ENCODE data around the gene FAM200B. TPM values are rescaled to one million over a fixed set of nuclear protein-coding genes. Genes with fewer than 3 reads are reported as not detected.

FAM200B gene
- total and polyA plus RNA-seq, 4 donors = 11.8 to 45.7 (median 16.9) TPM

- Histone ChIP-seq H3K4me1 (ENCODE audit: control insufficient read depth in 4 of 4, insufficient read depth in 4 of 4, low read length in 3 of 4) (no peaks in the 10 kb centered on the region), H3K9ac (ENCODE audit: low read depth in 1 of 2, low read length in 2 of 2) (no peak overlapping the region), H3K9me3 (ENCODE audit: control insufficient read depth in 4 of 4, low read length in 3 of 4) (no peaks in the 10 kb centered on the region), H3K36me3 (ENCODE audit: control insufficient read depth in 4 of 4, insufficient read depth in 3 of 4, low read depth in 1 of 4, low read length in 3 of 4) (peaks cover 3 to 38% (median 23%) of the 10 kb centered on the region in 4 donors), H3K27me3 (ENCODE audit: control insufficient read depth in 4 of 4, insufficient read depth in 4 of 4, low read length in 3 of 4) (no peaks in the 10 kb centered on the region), H3K4me3 (ENCODE audit: low read depth in 1 of 3, low read length in 3 of 3) (no peak overlapping the region), H3K27ac (ENCODE audit: low read depth in 1 of 2, low read length in 2 of 2) (no peak overlapping the region)
- DNase-seq (ENCODE audit: low spot score) = no peak
- TF ChIP-seq RAD21 (IDR thresholded peaks at IDR 0.05) (no peak), GABPA (IDR thresholded peaks at IDR 0.05 in 1 of 2, conservative IDR thresholded peaks at IDR 0.05 in 1 of 2) (no peak), FOXA1 (IDR thresholded peaks at IDR 0.05) (no peak), SP1 (IDR thresholded peaks at IDR 0.05) (no peak), NR2F2 (IDR thresholded peaks at IDR 0.05) (no peak), HNF4A (conservative IDR thresholded peaks at IDR 0.05) (no peak), EGR1 (IDR thresholded peaks at IDR 0.05; ENCODE audit: low read depth in 2 of 2) (no peak), HNF4G (IDR thresholded peaks at IDR 0.05) (no peak), REST (IDR thresholded peaks at IDR 0.05) (no peak), YY1 (IDR thresholded peaks at IDR 0.05) (no peak), FOXA2 (IDR thresholded peaks at IDR 0.05) (no peak), TAF1 (conservative IDR thresholded peaks at IDR 0.05) (no peak), ATF3 (IDR thresholded peaks at IDR 0.05) (no peak), JUND (IDR thresholded peaks at IDR 0.05) (no peak), RXRA (IDR thresholded peaks at IDR 0.05) (no peak)
- TF ChIP-seq, protein P1, sequence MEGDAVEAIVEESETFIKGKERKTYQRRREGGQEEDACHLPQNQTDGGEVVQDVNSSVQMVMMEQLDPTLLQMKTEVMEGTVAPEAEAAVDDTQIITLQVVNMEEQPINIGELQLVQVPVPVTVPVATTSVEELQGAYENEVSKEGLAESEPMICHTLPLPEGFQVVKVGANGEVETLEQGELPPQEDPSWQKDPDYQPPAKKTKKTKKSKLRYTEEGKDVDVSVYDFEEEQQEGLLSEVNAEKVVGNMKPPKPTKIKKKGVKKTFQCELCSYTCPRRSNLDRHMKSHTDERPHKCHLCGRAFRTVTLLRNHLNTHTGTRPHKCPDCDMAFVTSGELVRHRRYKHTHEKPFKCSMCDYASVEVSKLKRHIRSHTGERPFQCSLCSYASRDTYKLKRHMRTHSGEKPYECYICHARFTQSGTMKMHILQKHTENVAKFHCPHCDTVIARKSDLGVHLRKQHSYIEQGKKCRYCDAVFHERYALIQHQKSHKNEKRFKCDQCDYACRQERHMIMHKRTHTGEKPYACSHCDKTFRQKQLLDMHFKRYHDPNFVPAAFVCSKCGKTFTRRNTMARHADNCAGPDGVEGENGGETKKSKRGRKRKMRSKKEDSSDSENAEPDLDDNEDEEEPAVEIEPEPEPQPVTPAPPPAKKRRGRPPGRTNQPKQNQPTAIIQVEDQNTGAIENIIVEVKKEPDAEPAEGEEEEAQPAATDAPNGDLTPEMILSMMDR (IDR thresholded peaks at IDR 0.05; ENCODE audit: low read depth, low read length, missing input control) = no peak
- TF ChIP-seq, protein P2, sequence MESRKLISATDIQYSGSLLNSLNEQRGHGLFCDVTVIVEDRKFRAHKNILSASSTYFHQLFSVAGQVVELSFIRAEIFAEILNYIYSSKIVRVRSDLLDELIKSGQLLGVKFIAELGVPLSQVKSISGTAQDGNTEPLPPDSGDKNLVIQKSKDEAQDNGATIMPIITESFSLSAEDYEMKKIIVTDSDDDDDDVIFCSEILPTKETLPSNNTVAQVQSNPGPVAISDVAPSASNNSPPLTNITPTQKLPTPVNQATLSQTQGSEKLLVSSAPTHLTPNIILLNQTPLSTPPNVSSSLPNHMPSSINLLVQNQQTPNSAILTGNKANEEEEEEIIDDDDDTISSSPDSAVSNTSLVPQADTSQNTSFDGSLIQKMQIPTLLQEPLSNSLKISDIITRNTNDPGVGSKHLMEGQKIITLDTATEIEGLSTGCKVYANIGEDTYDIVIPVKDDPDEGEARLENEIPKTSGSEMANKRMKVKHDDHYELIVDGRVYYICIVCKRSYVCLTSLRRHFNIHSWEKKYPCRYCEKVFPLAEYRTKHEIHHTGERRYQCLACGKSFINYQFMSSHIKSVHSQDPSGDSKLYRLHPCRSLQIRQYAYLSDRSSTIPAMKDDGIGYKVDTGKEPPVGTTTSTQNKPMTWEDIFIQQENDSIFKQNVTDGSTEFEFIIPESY (IDR thresholded peaks at IDR 0.05) = no peak
- TF ChIP-seq, protein P3, sequence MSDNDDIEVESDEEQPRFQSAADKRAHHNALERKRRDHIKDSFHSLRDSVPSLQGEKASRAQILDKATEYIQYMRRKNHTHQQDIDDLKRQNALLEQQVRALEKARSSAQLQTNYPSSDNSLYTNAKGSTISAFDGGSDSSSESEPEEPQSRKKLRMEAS (IDR thresholded peaks at IDR 0.05) = no peak
- WGBS = 97% methylated on average over 1 of the region's 1 CpG
These were observed 44.8 kb upstream of the FAM200B start for GRCh38 chr4:15636818-15637217.
